HG03378 (cell line): ENCODE measurements around the gene GPR33.
"Not testable (repeated sequence)": the region's sequence is repeated elsewhere in the genome, so short reads cannot be mapped to it uniquely, and the experiment has no call there.

Source experiments
- ATAC-seq: cut with Tn5 transposase; IDR thresholded peaks from one replicate; pipeline ENCODE4 v1.9.1; 2021; ENCODE audit warnings: mild to moderate bottlenecking, moderate library complexity; ENCODE audit not compliant: unreplicated experiment

Gene GPR33

GRCh38 chr14:31461545-31461944 is 26.3 kb downstream of the GPR33 start:
- ATAC-seq: no peak

DNA sequence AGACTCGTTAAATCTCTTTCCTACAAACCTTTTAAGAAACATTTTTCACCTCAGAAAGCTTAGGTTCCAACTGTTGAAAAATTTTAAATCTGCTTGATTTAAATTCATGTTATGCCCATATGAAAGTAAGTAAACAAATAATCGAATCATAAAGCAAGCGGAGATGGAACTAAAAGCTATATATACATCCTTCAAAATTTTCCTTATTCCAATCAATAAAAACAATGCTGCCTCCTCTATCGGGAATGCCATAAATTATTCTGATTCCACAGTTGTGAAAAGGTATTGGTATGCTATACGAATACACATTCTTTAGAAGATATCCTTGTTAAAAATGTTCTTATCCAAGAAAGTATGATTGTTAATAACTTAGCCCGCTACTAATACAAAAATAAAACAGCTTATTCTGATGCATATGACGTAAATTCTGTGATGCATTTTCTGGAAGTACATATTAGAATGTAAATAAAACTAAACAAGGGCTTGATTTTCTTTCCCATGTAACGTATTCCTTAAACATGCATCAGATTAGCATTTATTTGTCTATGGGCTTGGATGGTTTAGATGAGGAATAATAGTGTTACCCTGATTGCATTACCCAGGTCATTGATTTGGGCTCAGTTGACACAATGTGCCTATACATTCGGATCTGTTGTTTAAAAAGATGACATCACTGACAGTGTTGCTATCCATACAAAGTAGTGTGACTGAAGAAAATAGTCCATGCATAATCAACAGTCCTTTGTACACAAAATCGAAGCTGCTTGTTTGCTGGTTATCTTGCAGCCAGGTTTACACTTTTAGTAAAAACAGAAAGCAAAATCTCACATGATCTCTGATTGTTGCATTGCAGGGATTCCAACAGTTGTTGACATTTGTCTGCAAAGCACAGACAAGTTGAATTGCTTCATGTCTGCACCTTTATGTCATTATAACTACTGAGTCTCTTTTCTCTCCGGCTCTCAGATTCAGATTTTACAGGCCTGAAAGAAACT is 29.9 kb downstream of the GPR33 start:
- no peak for ATAC-seq

DNA sequence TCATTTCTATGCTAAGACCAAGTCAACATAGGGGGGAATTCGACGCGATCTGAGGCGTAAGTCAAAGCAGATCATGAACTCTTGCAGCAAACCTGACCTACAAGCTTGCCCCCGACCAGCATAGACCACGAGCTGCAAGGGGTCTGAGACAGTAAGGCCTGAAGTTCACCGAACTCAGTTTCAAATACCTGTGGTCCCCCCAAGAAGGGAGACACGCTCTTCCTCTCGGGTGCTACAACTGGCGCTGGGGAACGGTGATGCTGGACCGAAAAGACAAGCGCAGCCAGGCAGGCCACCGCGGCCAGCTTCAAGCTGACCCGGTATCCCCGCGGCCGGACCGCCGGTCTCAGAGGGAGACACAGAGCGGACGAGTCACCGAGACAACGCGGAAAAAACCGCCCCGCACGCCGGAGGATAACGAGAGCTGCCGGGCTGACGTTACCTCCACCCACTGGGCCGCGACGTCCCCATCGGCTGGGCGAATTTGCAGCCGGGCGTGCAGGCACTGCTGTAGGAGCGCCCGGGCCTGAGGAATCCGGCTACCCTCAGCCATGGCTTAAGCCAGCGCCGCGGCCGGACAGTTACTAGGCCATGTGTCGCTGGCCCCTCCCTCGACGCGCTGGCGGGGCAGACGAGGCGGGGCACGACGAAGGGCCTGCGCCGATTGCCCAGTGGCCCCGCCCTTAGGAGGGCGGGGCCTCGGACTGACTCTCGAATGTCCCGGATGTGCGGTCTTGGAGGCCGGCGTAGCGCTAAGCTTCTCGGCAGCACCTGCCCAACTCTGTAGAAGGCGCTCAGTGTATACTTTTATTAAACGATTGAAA is 30.8 kb downstream of the GPR33 start, which contains the start of gene DTD2:
Gene DTD2 (minus strand): TSS at position 666 of the 824 bp plus-strand sequence. CDS start 113 bp downstream, at position 553.
- ATAC-seq: peak; percentile 93

DNA sequence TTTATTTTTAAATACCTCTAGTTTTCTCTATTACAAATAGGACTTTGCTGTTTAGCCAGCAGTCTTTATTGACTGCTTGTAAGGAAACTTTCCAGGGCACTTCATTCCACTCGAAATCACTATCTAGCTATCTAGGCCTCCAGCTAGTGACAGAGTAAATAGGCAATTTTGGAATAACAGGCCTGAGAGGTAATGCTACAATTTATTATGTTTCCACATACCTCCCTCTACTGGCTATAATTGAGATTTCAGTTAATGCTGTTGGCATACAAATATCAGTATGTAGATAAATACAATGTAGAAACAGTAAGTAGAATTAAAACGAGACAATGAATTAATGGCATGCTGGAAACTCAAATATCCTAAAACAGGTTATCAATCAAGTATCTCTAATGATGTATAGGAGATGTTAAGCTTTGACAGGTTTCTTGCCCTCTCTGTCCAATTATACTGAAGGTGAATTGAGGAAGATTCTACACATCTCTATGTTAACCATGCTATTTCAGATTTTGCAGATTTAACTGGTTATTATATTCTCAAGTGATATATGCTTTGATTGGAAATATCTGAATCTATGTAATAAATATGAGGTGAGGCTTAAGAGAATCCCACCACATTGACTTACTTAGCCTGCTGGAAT is 37.7 kb downstream of the GPR33 start:
- peak; percentile 68 for ATAC-seq

GRCh38 chr14:31449136-31449535 is 38.7 kb downstream of the GPR33 start:
- no peak for ATAC-seq

GRCh38 chr14:31445703-31446102 is 42.1 kb downstream of the GPR33 start:
- no peak for ATAC-seq

- ATAC-seq: no peak
These were observed 45.6 kb downstream of the GPR33 start for GRCh38 chr14:31442284-31442683.

DNA sequence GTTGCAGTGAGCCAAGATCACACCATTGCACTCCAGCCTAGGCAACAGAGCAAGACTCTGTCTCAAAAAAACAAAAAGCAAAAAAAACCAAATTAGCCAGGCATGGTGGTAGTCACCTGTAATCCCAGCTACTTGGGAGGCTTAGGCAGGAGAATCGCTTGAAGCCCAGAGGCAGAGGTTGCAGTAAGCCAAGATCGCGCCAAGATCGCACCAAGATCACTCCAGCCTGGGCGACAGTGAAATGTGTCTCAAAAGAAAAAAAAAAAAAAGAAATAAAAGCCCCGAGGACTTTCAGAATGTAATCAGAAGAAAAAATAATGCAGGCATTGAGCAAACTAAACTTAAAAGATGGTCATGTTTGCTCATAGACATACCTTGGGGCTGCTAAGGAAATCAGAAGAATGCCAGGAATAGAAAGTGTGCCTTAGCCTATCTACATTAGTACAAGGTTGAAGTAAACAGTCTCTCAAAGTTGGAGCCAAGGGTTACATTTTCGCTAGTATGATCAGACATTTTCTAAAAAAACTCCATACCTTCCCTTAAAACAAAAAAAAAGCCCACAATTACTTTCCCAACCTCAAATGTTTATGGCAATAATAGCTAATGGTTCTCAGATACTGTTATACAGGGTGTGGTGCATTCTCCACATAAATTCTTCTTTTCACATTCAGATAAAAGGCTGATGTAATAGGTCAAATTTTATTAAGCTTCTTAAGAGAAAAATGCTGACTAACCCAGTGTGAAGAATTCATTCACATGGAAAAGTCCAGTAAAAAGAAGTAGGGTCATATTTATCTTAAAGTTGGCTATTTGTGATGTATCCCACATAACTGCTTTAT is 46.3 kb downstream of the GPR33 start:
- ATAC-seq: no peak

DNA sequence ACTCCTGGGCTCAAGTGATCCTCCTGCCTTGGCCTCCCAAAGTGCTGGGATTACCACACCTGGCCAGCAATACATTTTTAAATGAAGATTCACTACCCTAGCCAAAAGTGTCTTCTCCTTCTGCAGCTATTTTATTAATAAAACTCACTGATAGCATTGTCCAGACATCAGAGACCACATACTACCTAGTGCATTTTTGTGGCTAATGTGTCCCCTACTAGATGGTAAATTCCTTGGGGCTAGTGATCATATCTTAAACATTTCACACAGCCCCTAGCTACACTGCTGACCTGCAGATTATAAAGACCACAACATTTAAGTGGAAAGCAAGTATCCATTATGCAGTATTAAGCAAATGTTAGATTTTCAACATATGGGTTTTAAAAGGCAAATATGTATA is 47.6 kb downstream of the GPR33 start:
- no peak for ATAC-seq

DNA sequence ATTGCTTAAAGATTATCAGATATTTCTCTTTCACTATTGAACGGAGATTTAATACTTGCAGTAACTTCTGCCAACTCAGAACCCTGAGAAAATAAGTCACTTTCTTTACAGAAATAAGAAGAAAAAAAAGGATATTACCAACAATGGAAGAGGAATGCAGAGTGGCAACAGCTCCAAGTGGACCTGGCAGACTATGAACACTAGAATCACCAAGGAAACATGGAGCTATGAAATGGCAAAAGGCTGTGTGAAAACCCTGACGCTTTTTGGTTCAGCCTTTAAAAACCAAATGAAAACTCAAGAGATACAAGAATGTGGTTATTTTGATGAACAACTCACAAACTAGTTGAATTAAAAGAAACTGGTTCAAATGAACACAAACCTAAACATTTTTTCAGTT is 48.3 kb downstream of the GPR33 start:
- no peak for ATAC-seq

GRCh38 chr14:31437045-31437691 is 50.7 kb downstream of the GPR33 start:
- not testable (repeated sequence) for ATAC-seq

GRCh38 chr14:31435276-31435675 is 52.6 kb downstream of the GPR33 start:
- no peak for ATAC-seq
